HG02798 (cell line): ENCODE data around the gene NUP155.
"Not testable (repeated sequence)": the region's sequence is repeated elsewhere in the genome, so short reads cannot be mapped to it uniquely, and the experiment has no call there.

Source experiments
- ATAC-seq: cut with Tn5 transposase; IDR thresholded peaks from one replicate; pipeline ENCODE4 v1.9.1; 2021; ENCODE audit warnings: mild to moderate bottlenecking; ENCODE audit not compliant: unreplicated experiment, poor library complexity

The NUP155 gene

DNA sequence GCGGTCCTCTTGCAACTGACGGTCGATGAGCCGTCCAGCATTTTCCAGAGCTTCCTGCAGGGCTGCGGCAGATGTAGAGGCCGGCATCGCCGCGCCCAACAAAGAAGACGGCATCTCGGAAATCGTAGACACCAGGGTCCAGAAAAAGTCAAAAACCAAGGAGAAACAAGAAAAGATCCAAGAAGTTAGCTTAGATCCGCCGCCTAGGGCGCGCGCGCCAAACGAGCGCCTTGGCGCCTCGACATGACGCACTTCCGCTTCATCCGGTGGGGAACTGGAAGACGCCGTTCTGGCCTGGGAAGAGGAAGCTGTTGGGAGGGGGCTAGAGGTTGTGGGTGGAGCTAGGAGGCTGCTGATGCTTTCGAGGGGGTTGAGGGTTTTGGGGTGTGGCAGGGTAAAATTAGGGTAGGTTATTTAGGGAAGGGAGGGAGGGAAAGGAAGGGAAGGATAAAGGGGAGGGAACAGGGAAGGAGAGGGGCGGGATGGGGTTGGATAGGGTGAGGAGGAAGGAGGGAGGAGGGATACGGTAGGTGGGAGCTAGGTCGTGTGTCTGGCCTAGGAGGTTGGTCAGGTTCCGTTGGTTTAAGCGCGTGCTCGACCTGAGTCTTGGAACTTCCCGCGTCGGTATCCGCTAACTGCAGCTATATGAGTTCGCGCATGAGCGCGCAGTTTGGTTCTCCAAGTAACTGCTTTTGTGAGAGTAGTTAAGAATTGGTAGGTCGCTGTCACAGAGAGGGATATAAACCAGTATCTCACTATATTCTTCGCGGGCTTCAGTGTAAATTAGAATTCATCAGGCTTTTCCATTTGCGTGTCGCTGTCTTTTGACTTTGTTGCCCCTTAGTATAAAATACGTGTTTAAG is at the start of gene NUP155:
Gene NUP155, minus strand, starts transcription at position 243 of the 863 bp plus-strand sequence. Its CDS starts 129 bp downstream, at position 114.
- ATAC-seq = peak; percentile 98

DNA sequence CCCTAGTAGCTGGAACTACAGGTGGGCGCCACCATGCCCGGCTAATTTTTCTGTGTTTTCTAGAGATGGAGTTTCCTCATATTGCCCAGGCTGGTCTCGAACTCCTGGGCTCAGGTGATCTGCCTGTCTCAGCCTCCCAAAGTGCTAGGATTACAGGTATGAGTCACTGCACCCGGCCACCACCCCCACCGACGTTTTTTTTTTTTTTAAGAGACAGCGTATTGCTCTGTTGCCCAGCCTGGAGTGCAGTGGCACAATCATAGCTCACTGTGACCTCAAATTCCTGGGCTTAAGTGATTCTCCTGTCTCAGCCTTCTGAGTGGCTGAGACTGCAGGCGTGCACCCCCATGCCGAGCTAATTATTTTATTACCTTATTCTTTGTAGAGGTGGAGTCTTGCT is 46.4 kb upstream of the NUP155 start:
- no peak for ATAC-seq

- ATAC-seq = not testable (repeated sequence)
Observed at GRCh38 chr5:37415456-37415855, 44.5 kb upstream of the NUP155 start.

DNA sequence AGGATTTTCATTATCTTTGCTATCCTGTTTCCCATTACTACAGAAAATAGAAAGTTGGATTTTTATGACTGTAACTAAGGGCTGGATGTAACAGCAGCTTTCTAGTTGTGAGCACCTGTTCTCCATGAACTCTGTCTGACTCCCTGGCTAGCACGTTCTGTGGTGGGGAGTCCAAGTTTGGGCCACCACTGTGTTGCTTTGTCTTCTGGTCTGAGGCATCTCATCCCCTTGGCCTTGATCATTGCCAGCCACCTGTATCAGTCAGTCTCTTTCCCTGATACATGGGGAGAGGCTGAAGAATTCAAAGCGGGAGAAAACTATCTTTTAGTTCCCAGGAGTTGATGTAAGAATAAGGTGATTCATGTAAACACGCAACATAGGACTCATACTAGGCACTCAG is 41.6 kb upstream of the NUP155 start:
- no peak for ATAC-seq

DNA sequence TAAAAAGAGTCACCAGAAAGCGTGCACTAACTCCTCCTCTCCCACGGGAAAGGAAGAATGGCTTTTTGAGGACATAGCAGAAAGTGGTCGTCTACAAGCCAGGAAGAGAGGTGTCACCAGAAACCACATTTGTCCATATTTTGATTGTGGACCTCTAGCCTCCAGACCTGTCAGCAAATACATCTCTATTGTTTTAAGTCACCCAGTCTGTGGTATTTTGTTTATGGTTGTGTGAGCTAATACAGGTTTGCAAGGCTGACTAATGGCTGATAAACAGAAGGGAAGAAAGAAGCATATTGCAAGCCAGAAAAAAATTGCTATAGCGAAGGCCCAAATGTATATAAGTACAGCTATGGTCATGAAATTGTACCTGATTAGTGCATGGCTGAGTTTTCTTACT is 29.6 kb upstream of the NUP155 start:
- ATAC-seq = no peak

DNA sequence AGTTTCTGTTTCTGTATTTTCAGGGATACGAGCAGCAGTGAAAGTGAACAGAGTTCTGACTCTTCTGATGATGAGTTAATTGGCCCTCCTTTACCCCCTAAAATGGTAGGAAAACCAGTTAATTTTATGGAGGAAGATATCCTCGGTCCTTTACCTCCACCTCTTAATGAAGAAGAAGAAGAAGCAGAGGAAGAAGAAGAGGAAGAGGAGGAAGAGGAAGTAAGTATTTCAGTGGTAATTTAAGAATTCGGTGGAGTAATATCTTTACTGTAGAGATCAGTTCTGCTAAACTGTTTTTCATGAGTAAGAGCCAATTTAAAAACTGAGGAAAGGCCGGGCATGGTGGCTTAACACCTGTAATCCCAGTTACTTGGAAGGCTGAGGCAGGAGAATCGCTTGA is 25.4 kb upstream of the NUP155 start:
- ATAC-seq = no peak

GRCh38 chr5:37391591-37391990 is 20.7 kb upstream of the NUP155 start:
- no peak for ATAC-seq

GRCh38 chr5:37379100-37379628 is 8.3 kb upstream of the NUP155 start, which contains the start of gene WDR70:
Gene WDR70 (plus strand): TSS chr5:37379318. CDS start chr5:37379368, 50 bp downstream.
- peak; percentile 100 for ATAC-seq

GRCh38 chr5:37378066-37378465 is 7.2 kb upstream of the NUP155 start:
- not testable (repeated sequence) for ATAC-seq

DNA sequence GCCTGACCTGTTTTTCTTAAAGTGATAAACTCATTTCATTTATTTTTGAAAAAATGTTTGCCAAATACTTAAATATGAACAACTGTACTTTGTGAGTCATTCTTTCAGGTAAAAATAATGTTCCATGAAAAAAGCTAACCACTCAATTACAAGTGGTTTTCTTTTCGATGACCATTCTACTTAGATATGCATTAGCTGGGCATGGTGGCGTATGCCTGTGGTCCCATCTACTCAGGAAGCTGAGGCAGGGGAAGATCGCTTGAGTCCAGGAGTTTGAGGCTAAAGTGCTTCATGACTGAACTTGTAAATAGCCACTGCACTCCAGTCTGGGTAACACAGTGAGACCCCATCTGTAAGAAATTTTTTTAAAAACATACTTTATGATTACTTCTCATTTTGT is 4.2 kb upstream of the NUP155 start:
- no peak for ATAC-seq

DNA sequence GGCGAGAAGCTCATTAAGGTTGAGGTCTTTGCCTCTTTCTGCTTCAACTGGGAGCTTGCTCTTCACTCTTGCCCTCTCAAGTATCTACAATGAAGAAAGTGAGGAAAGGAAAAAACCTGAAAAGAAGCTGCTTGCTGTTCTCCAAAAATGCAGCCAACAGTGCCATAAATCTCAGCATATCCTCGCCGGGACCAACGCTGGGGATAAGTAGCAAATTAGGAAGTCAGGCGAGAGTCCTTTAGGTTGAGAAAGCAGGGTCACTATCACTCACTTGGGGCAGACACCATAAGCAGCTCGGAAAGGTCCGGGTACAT is 399 bp downstream of the NUP155 start:
- ATAC-seq = no peak

DNA sequence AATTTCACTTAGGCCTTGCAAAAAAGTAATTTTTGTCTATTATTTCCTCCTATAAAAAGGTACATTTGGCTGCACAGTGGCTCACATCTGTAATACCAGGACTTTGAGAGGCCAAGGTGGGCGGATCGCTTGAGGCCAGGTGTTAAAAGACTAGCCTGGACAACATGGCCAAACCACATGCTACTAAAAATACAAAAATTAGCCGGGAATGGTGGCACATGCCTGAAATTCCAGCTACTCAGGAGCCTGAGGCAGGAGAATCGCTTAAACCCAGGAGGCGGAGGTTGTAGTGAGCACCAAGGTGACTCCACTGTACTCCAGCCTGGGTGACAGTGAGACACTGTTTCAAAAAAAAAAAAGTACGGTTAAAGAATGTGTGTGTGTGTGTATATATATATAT is 15.7 kb downstream of the NUP155 start:
- no peak for ATAC-seq

DNA sequence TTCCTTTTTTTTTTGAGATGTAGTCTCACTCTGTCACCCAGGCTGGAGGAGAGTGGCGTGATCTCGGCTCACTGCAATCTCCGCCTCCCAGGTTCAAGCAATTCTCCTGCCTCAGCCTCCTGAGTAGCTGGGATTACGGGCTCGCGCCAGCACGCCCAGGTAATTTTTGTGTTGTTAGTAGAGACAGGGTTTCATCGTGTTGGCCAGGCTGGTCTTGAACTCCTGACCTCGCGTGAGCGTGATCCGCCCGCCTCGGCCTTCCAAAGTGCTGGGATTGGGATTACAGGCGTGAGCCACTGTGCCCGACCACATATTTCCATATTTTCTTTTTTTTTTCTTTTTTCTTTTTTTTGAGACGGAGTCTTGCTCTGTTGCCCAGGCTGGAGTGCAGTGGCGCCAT is 28.2 kb downstream of the NUP155 start:
- ATAC-seq = not testable (repeated sequence)

GRCh38 chr5:37334754-37335153 is 36.2 kb downstream of the NUP155 start:
- not testable (repeated sequence) for ATAC-seq

DNA sequence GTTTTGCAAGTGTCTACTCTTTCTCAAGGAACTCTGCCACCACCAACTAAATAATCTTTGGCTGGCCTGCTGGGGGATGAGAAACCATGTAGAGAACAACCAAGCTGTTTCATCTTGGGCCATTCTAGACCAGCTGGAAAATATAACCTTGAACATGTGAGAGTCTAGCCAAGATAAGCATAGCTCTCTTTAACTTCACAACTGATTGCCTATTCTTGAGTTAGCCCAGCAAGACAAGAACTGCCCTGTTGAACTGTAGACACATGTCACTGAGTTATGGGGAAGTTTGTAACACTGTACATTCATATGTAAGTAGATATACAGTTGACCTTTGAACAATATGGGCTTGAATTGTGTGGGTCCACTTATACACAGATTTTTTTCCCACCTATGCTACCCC is 44.4 kb downstream of the NUP155 start:
- ATAC-seq = no peak

GRCh38 chr5:37323607-37324006 is 47.3 kb downstream of the NUP155 start:
- no peak for ATAC-seq

DNA sequence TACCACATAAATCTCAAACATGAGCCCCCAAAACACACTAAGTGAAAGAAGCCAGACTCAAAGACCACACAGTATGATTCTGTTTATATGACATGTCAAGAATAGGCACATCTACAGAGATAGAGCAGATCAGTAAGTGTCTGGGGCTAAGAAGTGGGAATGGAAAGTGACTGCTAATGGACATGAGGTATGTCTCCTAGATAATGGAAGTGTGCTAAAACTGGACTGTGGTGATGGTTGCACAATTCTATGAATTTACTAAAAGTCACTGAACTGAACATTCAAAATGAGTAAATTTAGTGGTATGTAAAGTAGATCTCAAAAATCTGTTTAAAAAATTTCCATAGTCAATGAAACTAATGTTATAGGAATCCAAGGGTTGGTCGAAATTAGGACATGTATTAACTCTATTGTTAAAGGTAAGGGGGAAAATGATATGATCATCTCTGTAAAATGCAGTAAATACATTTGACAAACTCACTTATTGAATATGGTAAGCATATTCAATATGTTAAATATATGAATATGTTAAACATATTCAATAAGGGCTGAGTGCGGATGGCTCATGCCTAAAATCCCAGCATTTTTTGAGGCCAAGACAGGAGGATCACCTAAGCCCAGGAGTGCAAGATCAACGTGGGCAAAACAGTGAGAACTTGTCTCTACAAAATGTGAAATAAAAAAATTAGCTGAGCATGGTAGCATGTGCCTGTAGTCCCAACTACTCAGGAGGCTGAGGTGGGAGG is 51.7 kb downstream of the NUP155 start:
- ATAC-seq = no peak

- no peak for ATAC-seq
Observed at GRCh38 chr5:37316027-37316426, 54.9 kb downstream of the NUP155 start.

GRCh38 chr5:37310360-37310759 is 60.5 kb downstream of the NUP155 start:
- ATAC-seq = no peak

- no peak for ATAC-seq
Observed at GRCh38 chr5:37308793-37309192, 62.1 kb downstream of the NUP155 start.

- ATAC-seq = no peak
Observed at GRCh38 chr5:37304888-37305287, 66.0 kb downstream of the NUP155 start.
